Panc1 (cell line): ENCODE data around the gene FAXC. TPM values are rescaled to one million over a fixed set of nuclear protein-coding genes. Genes with fewer than 3 reads are reported as not detected.

Experiments used
- ATAC-seq: fragments of 200-7000 bp; cut with Tn5 transposase; 2 replicates; pipeline ENCODE4 v1.9.1; 2020; ENCODE audit warnings: mild to moderate bottlenecking, moderate library complexity
- BruUV-seq: library from RNA; stranded (reverse); fragments of 400-500 nt; replicated peaks from 2 replicates; lab custom pipeline; 2021; lab: Mats Ljungman, UMichigan
- CTCF ChIA-PET: fragments of 300-600 bp; sonication (Branson Sonifier 250); formaldehyde crosslinking; loops from one replicate; lab custom pipeline; 2022; ENCODE audit warnings: antibody characterized with exemption; lab: Charles Lee
- POLR2A ChIA-PET: fragments of 300-600 bp; sonication (Branson Sonifier 250); formaldehyde crosslinking; loops from one replicate; lab custom pipeline; 2022; ENCODE audit warnings: antibody characterized with exemption; lab: Charles Lee
- DNase-seq: peaks from one replicate; pipeline ENCODE4 v3.0.0-alpha.2; 2010; ENCODE audit warnings: low read depth, low spot score
- H3K27ac ChIP-seq: 2 replicates; pipeline ENCODE4 v1.5.1; 2011; ENCODE audit warnings: mild to moderate bottlenecking, low read length, inconsistent platforms
- H3K27me3 ChIP-seq: fragments of 200-500 bp; sonication (Bioruptor generic); 2 replicates; pipeline ENCODE4 v1.6.0; 2014; ENCODE audit warnings: low read length, inconsistent platforms; ENCODE audit not compliant: control insufficient read depth, insufficient read depth
- H3K36me3 ChIP-seq: fragments of 200-500 bp; sonication (Bioruptor generic); 2 replicates; pipeline ENCODE4 v1.5.1; 2014; ENCODE audit warnings: inconsistent platforms, mild to moderate bottlenecking, low read length, moderate library complexity; ENCODE audit not compliant: control insufficient read depth, insufficient read depth
- H3K4me1 ChIP-seq: 2 replicates; pipeline ENCODE4 v1.5.1; 2011; ENCODE audit warnings: inconsistent platforms, mild to moderate bottlenecking, low read length, moderate library complexity; ENCODE audit not compliant: control insufficient read depth, insufficient read depth
- H3K4me3 ChIP-seq, 2 experiments: 2 replicates each; pipeline ENCODE4 v1.5.1; 2011 to 2012; ENCODE audit warnings: low read depth in 2 of 2, low read length in 2 of 2, mild to moderate bottlenecking in 2 of 2, inconsistent platforms in 1 of 2, moderate library complexity in 1 of 2
- H3K9me3 ChIP-seq: fragments of 200-500 bp; sonication (Bioruptor generic); 2 replicates; pipeline ENCODE4 v1.5.1; 2014; ENCODE audit warnings: low read depth, mild to moderate bottlenecking, inconsistent platforms, low read length, moderate library complexity; ENCODE audit not compliant: control insufficient read depth, insufficient read depth
- CTCF ChIP-seq: fragments of 450-650 bp; IDR thresholded peaks from 2 replicates; pipeline ENCODE4 v1.5.1; 2017; ENCODE audit warnings: mild to moderate bottlenecking
- POLR2AphosphoS5 ChIP-seq: IDR thresholded peaks from 2 replicates; pipeline ENCODE4 v1.6.1; 2012; ENCODE audit warnings: mild to moderate bottlenecking, low read depth, low read length, moderate library complexity
- SIN3A ChIP-seq: IDR thresholded peaks from 2 replicates; pipeline ENCODE4 v1.6.1; 2012; ENCODE audit warnings: low read depth, mild to moderate bottlenecking, low read length, moderate library complexity, borderline replicate concordance; ENCODE audit not compliant: insufficient read depth
- TCF7L2 ChIP-seq: IDR thresholded peaks from 2 replicates; pipeline ENCODE4 v1.6.1; 2011; ENCODE audit warnings: mild to moderate bottlenecking, low read depth, low read length, inconsistent platforms
- in situ Hi-C: cut with HindIII; loops from 2 replicates; pipeline ENCODE4 v1.10.0; 2016; ENCODE audit warnings: low sequenced_read_pairs, low pct_unique_long_range_greater_than_20kb
- intact Hi-C: fragments of 100-400 bp; cut with micrococcal nuclease; formaldehyde crosslinking; loops from one replicate; pipeline ENCODE4 v1.10.0; 2022; ENCODE audit not compliant: unreplicated experiment
- total RNA-seq: library from RNA; stranded (reverse); gene quantifications from one replicate; pipeline ENCODE4 v1.2.1, GENCODE V29; 2021; ENCODE audit not compliant: unreplicated experiment
- TF ChIP-seq, protein P1 (sequence below), 2 experiments: IDR thresholded peaks; 2 replicates each; pipeline ENCODE4 v1.6.1; 2011 to 2012; ENCODE audit warnings: low read depth in 2 of 2, control low read depth in 1 of 2, low read length in 1 of 2, mild to moderate bottlenecking in 1 of 2, moderate library complexity in 1 of 2; ENCODE audit not compliant: insufficient read depth in 1 of 2

Gene FAXC
- total RNA-seq, 1 experiment from 2014 or later = 9.0 TPM

DNA sequence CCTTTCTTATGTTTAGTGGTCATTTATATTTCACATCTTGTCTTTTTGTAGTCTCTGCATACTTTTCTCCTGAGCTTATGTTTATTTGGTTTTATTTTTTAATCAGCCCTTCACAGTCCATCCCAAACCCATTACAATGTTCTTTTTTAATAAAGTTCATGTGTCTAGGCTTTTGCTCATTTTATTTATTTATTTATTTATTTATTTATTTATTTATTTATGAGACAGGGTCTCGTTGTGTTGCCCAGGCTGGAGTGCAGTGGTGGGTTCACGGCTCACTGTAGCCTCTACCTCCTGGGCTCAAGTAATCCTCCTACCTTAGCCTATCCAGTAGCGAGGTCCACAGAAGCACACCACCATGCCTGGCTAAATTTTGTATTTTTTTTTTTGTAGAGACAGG, 41.4 kb upstream of the FAXC start:
- Histone ChIP-seq H3K36me3 (peaks cover 2% of the 10 kb centered on the region; the same call in 1 of the 2 replicates), H3K27me3 (no peaks in the 10 kb centered on the region), H3K4me3 (no peak overlapping the region), H3K4me1 (no peaks in the 10 kb centered on the region), H3K27ac (no peak overlapping the region), H3K9me3 (no peaks in the 10 kb centered on the region)
- CTCF ChIA-PET = no interaction called here
- ATAC-seq (no peak), DNase-seq (no peak)
- POLR2A ChIA-PET = interaction anchor here (0.6 kb wide), 1 partner anchor 1591 kb away, joined by 10 read pairs; no protein-coding TSS in a partner anchor
- in situ Hi-C loops (no loop called here), intact Hi-C loops (loop anchor here (5.0 kb wide), 1 partner anchor 59 kb away; no protein-coding TSS in a partner anchor)
- TF ChIP-seq, protein P1, sequence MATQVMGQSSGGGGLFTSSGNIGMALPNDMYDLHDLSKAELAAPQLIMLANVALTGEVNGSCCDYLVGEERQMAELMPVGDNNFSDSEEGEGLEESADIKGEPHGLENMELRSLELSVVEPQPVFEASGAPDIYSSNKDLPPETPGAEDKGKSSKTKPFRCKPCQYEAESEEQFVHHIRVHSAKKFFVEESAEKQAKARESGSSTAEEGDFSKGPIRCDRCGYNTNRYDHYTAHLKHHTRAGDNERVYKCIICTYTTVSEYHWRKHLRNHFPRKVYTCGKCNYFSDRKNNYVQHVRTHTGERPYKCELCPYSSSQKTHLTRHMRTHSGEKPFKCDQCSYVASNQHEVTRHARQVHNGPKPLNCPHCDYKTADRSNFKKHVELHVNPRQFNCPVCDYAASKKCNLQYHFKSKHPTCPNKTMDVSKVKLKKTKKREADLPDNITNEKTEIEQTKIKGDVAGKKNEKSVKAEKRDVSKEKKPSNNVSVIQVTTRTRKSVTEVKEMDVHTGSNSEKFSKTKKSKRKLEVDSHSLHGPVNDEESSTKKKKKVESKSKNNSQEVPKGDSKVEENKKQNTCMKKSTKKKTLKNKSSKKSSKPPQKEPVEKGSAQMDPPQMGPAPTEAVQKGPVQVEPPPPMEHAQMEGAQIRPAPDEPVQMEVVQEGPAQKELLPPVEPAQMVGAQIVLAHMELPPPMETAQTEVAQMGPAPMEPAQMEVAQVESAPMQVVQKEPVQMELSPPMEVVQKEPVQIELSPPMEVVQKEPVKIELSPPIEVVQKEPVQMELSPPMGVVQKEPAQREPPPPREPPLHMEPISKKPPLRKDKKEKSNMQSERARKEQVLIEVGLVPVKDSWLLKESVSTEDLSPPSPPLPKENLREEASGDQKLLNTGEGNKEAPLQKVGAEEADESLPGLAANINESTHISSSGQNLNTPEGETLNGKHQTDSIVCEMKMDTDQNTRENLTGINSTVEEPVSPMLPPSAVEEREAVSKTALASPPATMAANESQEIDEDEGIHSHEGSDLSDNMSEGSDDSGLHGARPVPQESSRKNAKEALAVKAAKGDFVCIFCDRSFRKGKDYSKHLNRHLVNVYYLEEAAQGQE (IDR thresholded peaks at IDR 0.05; ENCODE audit: insufficient read depth in 1 of 2, low read depth in 2 of 2, low read length in 1 of 2) = no peak
- no peak for TF ChIP-seq TCF7L2
- BruUV-seq = no TSS peak

DNA sequence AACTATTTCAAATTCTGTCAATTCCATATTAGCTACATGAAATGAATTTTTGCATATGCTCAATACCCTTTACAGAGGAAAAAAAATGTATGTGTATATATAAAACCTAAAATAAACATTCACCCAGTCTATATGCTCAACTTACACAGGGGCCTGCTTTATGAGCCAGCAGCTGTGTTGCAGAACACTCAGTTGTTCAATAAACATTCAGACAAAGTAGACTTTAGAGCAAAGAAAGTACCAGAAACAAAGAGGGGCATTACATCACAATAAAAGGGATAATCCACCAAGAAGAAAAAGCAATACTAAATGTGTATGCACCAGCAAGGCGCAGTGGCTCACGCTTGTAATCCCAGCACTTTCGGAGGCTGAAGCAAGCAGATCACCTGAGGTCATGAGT, 35.0 kb upstream of the FAXC start:
- Histone ChIP-seq H3K36me3 (no peaks in the 10 kb centered on the region), H3K27me3 (no peaks in the 10 kb centered on the region), H3K27ac (no peak overlapping the region), H3K4me1 (no peaks in the 10 kb centered on the region), H3K9me3 (no peaks in the 10 kb centered on the region), H3K4me3 (no peak overlapping the region)
- TF ChIP-seq CTCF = no peak
- TF ChIP-seq POLR2AphosphoS5 = no peak
- TF ChIP-seq TCF7L2 = no peak
- TF ChIP-seq, protein P1 (IDR thresholded peaks at IDR 0.05; ENCODE audit: insufficient read depth in 1 of 2, low read depth in 2 of 2, low read length in 1 of 2) = no peak
- TF ChIP-seq SIN3A = no peak
- DNase-seq (no peak), ATAC-seq (no peak)
- intact Hi-C loops (no loop called here), in situ Hi-C loops (no loop called here)
- POLR2A ChIA-PET = no interaction called here
- BruUV-seq = no TSS peak
- CTCF ChIA-PET = no interaction called here
